Measurements from ENCODE around the gene NPY.

Gene NPY

GRCh38 chr7:24297362-24297761 is 13.4 kb downstream of the NPY start:
- TF ChIP-seq ZFP30 (CRISPR knock-in tag; IDR thresholded peaks at IDR 0.05) (no peak), SNAI2 (CRISPR knock-in tag; IDR thresholded peaks at IDR 0.05) (no peak), ARNTL (CRISPR knock-in tag; IDR thresholded peaks at IDR 0.05; ENCODE audit: borderline replicate concordance, low read depth) (no peak), ISL1 (CRISPR knock-in tag; IDR thresholded peaks at IDR 0.05) (no peak), TCF4 (CRISPR knock-in tag; IDR thresholded peaks at IDR 0.05; ENCODE audit: borderline replicate concordance) (no peak), TSHZ2 (CRISPR knock-in tag; IDR thresholded peaks at IDR 0.05) (no peak)
- ATAC-seq: no peak

GRCh38 chr7:24298696-24299095 is 14.7 kb downstream of the NPY start:
- TF ChIP-seq TSHZ2 (CRISPR knock-in tag; IDR thresholded peaks at IDR 0.05) (no peak), ARNTL (CRISPR knock-in tag; IDR thresholded peaks at IDR 0.05; ENCODE audit: borderline replicate concordance, low read depth) (no peak), ZC3H10 (CRISPR knock-in tag; IDR thresholded peaks at IDR 0.05) (no peak), ZFP3 (CRISPR knock-in tag; IDR thresholded peaks at IDR 0.05) (no peak), ESRRG (CRISPR knock-in tag; IDR thresholded peaks at IDR 0.05) (no peak), CREB5 (CRISPR knock-in tag; IDR thresholded peaks at IDR 0.05; ENCODE audit: low read depth) (no peak), BACH2 (CRISPR knock-in tag; IDR thresholded peaks at IDR 0.05; ENCODE audit: borderline replicate concordance) (no peak)
- ATAC-seq: no peak

GRCh38 chr7:24299192-24299591 is 15.2 kb downstream of the NPY start:
- no peak for ATAC-seq
- TF ChIP-seq ZNF565 (CRISPR knock-in tag; conservative IDR thresholded peaks at IDR 0.05; ENCODE audit: low read depth) (no peak), GLIS3 (CRISPR knock-in tag; IDR thresholded peaks at IDR 0.05) (no peak)

- TF ChIP-seq BACH2 (CRISPR knock-in tag; IDR thresholded peaks at IDR 0.05; ENCODE audit: borderline replicate concordance) (no peak), CSRNP3 (CRISPR knock-in tag; IDR thresholded peaks at IDR 0.05) (no peak), ESRRG (CRISPR knock-in tag; IDR thresholded peaks at IDR 0.05) (no peak), ZNF565 (CRISPR knock-in tag; conservative IDR thresholded peaks at IDR 0.05; ENCODE audit: low read depth) (no peak), TOX (CRISPR knock-in tag; IDR thresholded peaks at IDR 0.05; ENCODE audit: borderline replicate concordance) (no peak), PATZ1 (CRISPR knock-in tag; IDR thresholded peaks at IDR 0.05; ENCODE audit: borderline replicate concordance) (no peak)
- ATAC-seq: no peak
Observed at GRCh38 chr7:24301703-24302102, 17.7 kb downstream of the NPY start.

Measured in SK-N-SH treated with all-trans-retinoic acid at 6 μM for 48 hours (cell line).